Stromal cell of bone marrow (primary cell): ENCODE results near the gene SERPINE2.
A peak's percentile ranks its signal among the peaks of the same experiment; 100 is the strongest.

Experiments
- DNase-seq: peaks from one replicate; pipeline ENCODE4 v3.0.0-alpha.2; 2012; ENCODE audit warnings: low read depth

Gene SERPINE2

DNA sequence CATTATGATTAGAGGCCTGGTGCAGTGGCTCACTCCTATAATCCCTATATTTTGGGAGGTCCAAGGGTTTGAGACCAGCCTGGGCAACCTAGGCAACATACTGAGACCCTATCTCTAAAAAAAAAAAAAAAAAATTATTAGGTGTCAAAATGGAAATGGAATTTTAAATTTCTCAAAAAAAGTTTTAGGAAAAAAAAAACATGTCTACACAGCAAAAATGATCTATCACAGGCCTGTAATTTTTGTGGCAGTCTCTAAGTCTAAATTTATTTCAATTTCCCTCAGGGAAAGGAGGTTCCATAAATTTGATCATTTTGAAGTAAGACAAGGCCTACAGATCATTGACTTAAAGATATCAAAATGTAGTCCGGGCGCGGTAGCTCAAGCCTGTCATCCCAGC, 65.5 kb downstream of the SERPINE2 start:
- no peak for DNase-seq

DNA sequence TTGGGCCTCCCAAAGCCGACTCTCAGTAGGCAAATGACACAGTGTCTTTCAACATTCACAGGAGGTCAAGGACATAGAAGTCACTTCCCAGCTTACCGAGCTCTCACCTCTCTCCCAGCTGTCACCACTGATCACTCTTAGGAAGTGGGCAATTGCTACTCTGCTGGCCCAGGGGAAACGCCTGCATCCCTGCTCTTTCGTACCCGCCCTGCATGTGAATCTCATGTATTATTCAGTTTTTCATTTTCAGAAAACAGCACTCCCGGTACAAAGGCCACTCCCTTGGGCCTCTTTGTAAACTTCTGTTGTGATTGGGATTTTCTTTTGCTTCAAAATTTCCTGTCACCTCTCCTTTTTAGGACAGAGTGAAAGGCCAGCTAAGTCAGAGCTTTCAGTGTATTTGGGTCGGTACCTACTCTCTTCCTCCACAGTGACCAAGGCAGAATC, 66.4 kb downstream of the SERPINE2 start:
- no peak for DNase-seq

DNA sequence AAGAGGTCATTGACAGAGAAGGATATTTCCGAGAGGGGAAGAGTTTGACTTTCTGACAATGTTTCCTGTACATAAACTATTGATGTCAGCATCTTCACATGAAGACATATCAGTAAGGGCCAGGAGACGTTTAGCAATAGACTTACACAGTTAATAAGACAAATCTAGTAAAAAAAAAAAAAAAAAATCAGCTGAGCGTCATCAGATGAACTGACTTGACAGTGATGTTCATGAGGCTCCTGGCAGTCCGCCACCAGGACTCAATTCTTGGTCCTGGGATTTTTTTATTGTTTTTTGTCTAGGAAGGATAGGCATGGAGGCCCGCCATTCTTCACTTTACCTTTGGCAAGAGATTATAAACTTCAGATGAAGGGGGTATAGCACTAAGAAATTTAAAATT, 67.4 kb downstream of the SERPINE2 start:
- no peak for DNase-seq

DNA sequence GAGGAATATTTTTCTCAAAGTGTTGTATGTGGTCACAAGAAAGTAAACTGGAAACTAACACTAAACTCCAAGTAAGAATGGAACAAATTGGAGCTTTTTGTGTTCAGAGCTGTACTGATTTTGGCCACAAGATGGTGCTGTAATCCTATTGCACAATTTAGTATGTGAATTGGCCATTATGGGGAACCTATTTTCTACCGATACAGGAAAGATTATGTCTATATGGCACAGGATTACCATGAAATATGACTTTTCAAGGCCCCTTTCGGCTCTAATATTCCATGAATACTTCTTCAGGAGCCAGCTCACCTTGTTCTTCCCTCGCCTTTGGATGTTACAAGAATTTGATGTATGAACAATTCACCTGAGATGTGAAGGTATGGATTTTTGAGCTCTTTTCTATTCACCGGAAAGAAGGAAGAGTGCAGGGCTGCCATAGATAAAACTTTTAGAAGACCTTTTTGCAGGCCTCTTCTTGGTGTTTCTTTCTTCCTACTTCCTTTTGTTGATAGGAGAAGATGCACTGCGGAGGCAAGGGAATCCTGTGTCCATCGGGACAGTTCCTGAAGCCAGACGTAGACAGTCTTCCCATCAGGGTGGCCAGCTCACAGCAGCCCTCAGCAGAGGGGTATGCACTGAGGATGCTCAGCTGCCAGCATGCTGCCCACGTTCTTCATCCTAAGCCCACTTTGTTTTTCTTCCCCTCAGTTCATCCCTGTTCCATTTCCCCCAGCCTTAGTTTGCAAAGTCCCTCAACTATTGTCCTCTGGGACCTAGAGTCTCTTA, 68.5 kb downstream of the SERPINE2 start:
- DNase-seq: peak; percentile 47

DNA sequence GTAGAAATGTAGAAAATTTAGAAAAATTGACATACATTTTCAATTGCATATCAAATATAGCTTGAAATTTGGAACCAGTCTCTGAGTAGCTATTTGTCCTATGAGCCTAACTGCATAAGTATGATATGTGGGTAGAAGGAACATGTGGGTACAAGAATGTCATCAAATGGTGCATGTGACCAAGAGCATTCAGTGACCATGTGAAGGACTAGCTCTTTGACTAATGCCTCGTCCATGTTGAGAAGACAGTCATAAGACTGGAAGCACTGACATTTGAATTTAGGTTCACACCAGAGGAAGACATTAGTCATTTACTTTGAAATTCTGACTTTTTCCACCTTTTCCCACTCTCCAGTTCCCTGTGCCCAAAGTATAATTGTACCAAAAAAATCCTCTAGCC, 69.2 kb downstream of the SERPINE2 start:
- DNase-seq: no peak

DNA sequence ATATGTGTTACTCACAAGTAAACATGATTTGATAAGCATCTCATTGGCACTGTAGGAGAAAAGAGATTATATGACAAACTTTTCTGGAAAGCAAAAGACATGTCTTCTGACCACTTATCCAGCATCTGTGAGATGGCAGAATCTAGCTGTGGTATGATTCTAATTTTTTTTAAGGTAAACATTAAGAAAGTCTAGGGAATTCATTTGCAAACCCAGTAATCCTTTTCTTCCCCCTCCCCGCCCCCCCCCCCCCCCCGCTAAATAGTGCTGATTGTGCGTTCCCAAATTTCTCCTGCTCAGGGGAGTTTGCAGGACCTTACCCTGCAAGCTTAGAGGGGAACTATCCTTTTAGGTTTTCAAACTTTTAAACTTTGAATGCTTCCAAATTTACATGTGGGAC, 69.8 kb downstream of the SERPINE2 start:
- DNase-seq: no peak

DNA sequence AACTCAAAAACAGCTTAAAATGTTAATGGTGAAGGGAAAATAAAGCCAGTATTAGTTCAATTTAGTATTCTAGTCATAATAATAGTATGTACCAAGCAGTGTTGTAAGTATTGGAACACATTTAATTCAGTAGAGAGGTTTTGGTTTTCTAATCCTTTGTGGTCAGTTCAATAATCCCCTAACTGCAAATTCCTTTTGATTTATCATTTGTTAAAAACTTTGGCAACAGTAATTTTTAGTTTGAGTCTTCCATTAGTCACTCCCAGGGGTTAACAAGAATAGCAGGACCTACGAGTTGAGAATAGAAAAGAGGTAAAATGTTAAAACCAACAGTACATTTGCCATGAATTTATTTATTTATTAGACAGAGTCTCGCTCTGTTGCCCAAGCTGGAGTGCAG, 71.1 kb downstream of the SERPINE2 start:
- DNase-seq: peak; percentile 65

DNA sequence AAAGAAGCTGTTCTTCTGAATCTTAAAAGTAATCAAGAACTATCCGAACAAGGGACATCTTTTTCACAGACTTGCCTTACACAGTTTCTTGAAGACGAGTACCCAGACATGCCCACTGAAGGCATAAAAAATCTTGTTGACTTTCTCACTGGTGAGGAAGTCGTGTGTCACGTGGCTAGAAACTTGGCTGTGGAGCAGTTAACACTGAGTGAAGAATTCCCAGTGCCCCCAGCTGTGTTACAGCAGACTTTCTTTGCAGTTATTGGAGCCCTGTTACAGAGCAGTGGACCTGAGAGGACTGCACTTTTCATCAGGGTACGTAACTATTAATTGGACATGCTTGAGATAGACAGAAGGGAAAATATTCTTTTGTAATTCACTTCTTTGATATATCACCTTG, 79.4 kb downstream of the SERPINE2 start:
- DNase-seq: no peak

DNA sequence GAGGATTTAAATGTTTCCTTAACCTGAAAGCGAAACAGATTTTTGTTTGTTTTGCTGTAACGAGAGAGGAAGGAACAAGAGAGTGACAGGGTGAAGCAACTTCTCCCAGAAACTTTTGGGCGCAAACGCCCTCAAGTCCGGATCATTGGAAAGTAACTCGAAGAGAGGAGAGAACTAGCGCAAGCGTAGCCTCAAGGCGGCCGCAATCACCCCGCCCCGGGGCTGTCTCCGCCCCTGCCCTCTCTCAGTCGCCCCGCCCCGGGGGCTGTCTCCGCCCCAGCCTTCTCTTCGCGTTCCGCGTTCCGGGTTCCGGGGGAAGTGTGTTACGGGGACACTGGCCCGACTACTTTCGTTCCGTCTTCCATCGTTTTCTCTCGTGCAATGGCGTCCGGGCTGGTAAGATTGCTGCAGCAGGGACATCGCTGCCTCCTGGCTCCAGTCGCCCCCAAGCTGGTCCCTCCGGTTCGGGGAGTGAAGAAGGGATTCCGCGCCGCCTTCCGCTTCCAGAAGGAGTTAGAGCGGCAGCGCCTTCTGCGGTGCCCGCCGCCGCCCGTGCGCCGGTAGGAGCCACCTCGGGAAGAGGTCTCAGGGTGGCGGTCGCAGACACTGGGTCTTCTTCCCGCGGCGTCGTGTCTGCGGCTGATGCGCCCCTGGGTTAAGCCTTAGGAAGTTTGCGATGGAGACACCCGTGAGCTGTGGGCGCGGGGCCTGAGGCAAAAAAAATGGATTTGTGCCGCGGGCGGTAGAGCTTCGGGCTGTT, 81.8 kb downstream of the SERPINE2 start, which contains the start of gene MRPL44:
MRPL44 (plus strand) TSS at position 372 of the 760 bp plus-strand sequence; CDS start at position 382, 10 bp downstream.
- peak; percentile 93 for DNase-seq

DNA sequence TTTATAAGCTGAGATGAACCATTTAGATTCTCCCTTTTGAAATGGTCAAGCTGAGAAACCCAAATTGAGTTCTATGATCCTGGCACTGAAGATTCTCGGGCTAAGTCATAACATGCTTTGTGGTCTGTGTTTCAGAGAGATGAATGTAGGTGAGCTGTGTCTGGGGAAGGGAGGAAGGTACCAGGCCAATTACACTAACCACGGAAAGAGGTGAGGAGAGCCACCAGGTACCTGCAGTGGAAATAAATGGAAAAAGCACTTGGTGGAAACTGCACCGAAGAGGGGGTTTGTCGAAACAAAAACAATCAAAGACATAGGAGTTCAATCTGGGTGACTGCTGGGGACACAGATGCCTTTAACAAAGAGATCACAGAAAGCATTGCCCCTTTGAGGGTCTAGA, 82.8 kb downstream of the SERPINE2 start:
- DNase-seq: no peak

DNA sequence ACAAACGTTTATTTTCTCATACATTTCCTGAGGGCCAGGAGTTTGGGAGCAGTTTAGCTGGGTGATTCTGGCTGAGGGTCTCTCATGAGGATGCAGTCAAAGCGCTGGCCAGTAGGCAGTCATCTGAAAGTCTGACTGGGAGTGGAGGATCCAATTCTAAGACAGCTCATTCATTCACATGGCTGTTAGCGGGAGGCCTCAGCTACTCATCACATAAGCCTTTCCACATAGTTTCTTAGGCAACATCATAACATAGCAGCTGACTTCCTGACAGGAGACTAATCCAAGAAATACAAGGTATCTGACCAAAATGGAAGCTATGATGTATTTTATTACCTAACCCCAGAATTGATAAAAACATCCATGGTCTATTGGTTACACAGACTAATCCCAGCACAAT, 84.7 kb downstream of the SERPINE2 start:
- DNase-seq: peak; percentile 91

DNA sequence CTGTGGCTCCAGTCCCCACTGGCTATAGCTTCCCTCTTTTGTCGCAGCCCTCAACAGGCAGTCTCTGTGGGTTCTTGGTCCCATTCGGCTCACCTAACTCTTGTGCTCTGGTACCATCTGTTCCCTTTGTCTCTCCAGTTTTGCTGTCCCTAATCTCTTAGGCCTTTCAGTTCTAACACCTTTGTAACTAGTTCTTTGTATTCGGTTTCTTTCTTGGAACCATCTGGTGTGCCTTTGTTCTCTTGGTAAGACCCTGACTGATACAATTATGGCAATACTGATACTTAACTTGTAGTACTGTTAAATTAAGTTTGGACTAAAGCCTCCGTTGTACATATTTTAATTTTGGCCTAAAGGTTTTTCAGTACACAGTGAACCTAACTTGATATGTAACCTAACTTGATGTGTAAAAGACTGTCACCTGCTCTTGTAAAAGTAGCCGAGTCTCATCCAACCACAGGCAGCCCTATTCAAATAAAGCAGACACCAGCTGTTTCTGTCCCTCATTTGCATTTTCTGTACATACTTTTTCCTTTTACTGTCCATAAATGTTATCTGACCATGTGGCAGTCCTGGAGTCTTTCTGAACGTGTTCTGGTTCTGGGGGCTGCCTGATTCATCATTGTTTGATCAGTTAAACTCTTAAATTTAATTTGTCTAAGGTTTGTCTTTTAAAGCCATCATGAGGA, 86.7 kb downstream of the SERPINE2 start:
- no peak for DNase-seq

DNA sequence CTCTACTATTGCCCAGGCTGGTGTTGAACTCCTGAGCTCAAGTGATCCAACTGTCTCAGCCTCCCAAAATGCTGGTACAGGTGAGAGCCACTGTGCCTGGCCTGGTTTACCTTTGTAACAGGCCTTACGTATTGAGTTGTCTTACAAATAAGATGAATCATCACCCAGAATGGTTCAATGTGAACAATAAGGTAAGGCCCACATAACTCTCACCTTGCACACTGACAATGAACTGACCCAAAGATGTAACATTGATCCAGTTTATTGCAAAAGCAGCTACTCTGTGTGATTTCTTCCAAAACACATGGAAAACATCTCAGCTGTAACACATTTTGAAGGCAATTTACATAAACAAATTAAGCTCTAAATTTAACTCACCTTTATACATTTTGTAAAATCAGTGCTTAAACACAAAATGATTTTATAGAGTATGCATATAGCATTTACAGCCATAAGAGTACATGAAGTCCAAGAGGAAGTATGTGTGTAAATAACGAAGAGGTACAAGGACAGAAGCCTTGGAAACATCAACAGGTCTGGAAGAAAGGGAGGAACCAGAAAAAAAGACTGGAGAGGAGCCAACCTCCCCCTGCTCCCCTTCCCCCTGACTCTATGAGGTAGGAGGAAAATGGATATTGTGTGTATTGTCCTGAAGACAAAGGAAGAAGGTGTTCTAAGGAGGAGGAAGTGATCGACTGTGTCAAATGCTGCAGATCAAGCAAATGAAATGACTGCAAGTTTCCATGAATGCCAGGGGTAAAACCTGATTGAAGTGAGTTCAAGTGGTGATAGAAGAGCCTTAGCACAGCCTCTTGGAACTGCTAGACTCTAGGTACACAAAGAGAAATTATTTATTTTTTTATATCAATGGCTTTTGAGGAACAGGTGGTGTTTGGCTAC, 88.4 kb downstream of the SERPINE2 start:
- no peak for DNase-seq

DNA sequence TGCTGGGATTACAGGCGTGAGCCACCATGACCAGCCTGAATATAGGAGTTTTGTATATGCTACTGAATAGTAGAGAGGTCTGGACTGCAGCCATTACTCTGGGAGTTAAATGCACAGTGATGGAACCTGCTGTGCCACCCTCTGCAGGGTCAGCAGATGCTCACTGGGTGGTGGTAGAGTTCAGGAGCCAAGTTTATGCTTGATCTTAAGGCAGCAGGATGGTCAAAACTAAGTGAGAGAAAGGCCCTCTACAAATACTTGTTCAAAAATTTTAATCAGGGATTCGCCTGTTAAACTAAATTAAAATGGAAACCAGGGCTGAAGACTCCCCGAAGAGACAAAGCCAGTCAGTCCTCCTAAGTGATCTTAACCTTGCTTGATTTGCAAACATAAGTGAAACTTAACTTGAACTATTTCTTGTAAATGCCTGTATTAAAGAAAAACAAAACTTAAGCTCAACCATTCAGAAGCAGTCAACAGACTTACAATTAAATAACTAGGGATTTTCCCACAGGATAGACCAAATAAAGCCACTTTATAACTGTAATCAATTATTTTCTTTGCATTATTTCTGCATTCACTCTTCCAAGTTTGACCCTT, 89.7 kb downstream of the SERPINE2 start:
- no peak for DNase-seq

DNA sequence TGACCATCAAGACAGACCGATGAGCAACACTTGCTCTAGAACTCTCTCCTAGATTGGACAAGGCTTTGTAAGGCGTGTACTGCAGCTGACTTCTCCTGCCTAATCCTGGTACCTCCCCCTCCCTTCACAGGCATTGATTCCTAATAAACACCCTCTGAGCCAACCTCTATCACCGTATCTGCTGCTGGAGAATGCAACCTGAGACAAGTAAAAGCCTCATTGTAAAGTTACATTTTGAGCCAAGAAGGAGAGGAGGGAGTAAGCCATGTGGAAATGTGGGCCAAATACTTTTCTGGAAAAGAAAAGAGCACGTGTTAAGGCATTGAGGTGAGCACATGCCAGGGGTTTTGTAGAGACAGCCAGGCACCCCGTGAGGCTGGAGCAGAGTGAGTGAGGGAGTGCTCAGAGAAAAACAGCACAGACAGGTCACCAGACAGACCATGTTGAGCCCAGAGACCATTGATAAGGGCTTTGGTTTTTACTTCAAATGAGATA, 91.3 kb downstream of the SERPINE2 start:
- no peak for DNase-seq

DNA sequence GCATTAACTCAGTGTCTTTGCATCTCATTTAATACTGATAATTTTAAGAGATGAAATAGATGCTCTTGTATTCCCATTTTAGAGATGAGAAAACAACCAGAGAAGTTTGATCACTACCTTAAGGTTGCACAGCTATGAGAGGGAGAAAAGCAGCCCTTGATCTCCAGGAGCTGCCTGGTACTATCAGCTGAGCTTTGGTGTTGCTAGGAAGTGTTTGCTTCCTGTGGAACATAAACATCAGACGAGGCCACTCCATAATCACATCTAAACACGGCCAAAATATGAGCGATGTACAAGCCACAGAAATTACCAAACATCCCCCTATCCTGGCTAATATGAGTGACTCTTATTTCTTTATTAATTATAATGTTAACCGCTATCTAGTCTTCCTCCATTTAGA, 93.3 kb downstream of the SERPINE2 start:
- DNase-seq: no peak

DNA sequence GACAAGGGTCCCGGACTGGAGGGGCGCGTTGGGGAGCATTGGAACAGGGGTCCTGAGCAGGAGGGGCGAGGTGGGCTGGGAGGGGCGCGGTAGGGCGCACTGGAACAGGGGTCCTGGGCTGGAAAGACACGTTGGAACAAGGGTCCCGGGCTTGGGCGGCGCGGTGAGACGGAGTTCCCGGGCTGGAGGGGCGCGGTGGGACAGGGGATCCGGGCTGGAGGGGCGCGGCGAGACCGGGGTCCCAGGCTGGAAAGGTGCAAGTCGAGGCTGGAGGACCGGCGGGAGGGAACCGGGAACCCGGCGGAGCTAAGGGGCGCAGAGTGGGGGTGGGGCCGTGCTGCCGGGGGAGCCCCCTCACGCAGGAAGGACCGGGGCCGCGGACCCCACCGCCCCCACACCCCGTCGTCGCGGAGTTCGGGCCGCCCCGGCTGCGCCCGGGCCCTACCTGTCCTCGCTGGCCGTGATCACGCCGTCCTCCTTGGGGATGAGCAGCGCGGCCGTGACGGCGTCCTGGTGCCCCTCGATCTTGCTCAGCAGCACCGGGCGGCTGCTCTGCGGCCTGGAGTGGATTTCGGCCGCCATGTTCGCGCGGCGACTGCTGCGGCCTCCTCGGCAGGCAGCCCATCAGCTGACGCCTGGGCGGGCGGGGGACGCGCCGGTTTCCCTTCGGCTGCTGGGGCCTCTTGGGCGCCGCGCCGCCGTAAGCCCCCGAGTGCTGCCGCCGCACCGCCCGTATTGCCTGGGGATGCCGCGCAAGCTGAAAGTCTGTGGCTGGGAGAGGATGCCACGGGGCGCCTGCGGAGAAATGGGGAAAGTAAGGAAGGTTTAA, 94.2 kb downstream of the SERPINE2 start, which contains the start of gene WDFY1:
WDFY1 (minus strand) TSS at position 633 of the 829 bp plus-strand sequence; CDS start at position 582, 51 bp downstream.
- DNase-seq: peak; percentile 81

DNA sequence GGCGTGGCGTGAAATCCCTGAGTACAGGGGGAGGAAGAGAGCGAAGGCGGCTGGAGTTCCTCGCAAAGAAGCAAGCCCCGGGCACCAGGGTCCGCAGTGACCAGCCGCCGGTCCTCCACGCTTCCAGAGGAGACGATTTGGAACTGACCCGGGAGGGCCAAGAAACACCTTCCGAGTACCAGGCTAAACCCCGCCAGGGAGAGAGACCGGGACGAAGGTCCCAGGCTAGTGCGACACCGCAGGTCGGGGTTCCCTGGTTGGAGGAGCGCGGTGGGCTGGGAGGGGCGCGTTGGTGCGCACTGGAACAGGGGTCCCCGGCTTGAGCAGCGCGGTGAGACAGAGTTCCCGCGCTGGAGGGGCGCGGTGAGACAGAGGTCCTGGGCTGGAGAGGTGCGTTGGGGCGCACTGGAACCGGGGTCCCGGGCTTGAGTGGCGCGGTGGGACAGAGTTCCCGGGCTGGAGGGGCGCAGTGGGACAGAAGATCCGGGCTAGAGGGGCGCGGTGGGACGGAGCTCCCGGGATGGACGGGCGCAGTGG, 94.9 kb downstream of the SERPINE2 start:
- DNase-seq: no peak

DNA sequence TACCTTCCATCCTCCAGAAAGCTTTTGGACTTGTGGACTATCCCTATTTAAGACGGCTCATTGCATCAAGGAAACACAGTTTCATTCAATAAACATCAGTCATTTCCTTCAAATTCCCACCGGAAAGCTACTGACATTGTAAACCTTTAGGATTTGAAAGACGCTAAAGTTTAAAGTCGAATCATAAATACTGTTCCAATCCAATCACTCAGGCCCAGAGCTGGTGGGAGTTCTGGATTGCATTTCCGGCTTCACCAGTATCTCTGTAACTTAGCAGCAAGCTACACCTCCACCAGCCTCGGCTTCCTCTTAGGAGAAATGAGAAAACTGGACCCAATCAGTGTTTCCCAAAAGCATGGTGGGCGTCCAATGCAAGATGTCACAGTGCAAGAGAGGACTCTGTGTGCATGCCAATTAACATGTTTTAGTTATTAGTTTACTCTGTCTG, 95.5 kb downstream of the SERPINE2 start:
- no peak for DNase-seq

DNA sequence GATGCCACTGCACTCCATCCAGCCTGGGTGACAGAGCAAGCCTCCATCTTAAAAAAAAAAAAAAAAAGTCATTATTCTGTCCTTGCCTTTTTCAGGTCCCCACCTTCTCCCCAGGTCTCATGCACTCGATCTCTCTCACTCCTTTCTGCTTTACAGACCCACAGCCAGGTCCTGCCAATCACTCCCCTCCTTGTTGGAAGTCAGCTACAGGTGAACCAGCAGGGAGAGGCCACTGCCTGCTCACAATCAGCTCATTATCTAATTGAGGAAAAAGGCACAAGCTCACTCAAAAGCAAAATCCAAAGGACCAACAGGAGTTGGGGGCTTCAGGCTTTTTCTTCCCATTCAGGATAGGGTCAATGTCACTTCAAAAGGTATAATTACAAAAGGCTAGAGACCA, 96.0 kb downstream of the SERPINE2 start:
- no peak for DNase-seq
